Activated CD8-positive, alpha-beta memory T cell treated with anti-CD3 and anti-CD28 coated beads, Interleukin-2, amount 50 U/mL, for 4 hours (primary cell): Measurements from ENCODE around the gene SYNGR3.
A peak's percentile ranks its signal among the peaks of the same experiment; 100 is the strongest.

ENCODE experiments used
- DNase-seq: peaks from one replicate; pipeline ENCODE4 v3.0.0-alpha.2; 2020

SYNGR3 gene

DNA sequence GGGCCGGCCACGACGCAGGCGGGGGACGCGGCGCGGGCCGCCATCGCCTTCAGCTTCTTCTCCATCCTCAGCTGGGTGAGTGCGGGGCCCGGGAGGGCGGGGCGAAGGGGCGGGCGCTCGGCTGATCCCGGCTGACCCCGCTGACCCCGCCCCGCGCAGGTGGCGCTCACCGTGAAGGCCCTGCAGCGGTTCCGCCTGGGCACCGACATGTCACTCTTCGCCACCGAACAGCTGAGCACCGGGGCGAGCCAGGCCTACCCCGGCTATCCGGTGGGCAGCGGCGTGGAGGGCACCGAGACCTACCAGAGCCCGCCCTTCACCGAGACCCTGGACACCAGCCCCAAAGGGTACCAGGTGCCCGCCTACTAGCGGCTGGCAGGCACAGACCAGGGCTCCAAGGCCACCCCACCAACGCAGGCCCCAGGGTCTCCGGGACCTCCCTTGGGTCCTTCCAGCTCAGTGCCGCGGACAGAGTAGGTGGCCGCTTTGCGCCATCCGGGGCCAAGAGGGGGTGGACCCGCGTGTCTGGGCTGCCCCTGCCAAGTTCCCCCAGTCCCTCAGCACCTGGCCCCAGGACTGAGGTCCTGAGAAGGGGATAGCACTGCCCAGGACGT lies 3.0 kb downstream of the SYNGR3 start:
- peak; percentile 40 for DNase-seq

DNA sequence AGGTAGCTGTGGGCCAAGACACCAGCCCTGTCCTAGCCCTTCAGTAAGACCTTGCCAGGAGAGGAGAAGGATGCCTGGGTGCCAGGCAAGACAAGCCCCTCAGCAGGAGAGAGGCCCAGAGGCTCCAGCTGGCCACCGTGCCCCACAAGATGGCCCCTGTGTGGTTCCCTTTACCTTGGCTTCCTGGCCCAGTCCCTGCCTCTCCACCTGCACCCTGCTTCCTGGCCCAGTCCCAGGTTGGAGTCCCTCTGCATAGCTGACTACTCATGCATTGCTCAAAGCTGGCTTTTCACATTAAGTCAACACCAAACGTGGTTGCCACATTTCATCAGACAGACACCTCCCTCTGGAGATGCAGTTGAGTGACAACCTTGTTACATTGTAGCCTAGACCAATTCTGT lies 4.0 kb downstream of the SYNGR3 start:
- no peak for DNase-seq

DNA sequence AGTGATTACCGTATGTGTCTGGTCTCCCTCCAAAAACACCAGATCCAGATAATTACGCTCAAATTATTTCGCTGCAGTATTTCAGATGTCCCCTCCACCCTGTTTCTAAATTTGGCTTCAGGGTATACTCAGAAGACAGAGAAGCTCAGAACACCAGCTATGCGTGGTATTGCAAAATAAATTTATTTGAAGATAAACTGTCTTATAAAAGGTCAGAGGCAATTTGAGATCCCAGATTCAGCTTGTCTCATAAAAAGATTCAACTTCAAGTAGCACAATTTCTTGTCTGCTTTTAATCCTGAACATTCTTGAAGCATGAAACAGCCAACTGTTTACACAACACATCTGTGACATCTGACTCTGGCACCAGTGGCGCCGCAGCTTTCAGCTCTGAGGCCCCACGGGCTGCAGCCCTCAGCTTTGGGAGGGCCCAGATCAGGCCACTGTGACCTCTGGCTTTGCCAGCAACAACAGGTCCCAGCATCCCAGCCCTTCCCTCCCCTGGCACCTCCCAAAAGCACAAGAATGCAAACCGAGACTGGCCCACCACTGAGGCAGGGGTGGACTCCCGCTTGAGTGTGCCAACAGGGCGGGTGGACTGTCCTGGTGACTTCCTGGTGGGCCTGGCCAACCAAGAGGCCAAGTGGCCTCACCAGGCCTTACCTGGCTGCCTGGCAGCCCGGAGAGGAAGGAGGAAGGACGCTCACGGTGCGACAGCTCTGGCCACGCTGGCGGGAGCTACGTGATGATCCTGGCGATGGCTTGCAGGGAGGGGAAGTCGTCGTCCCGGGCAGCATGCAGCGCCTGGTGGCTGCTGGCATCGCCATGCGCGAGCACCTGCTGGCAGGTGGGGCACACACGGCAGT lies 8.0 kb downstream of the SYNGR3 start:
- no peak for DNase-seq

DNA sequence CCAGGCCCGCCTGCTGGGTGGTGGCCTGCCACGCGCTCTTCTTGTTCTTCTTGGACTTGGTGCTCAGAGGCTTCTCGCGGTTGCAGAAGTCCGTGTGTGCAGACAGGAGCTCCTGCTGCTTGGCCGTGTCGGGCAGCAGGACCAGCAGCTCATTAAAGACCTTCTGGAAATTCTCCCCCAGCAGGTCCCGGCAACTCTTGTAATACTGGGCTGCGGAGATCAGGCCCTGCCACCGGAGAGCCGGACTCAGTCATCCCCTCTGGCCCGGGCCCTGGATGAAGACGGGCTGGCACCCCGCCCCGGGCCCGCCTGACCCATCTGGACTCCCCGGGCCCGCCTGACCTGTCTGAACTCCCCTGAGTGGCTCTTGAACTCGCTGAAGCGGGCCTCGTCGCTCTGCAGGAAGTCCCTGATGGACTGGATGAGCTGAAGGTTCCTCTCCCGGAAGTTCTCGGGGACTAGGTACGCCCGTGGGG lies 8.6 kb downstream of the SYNGR3 start:
- no peak for DNase-seq

DNA sequence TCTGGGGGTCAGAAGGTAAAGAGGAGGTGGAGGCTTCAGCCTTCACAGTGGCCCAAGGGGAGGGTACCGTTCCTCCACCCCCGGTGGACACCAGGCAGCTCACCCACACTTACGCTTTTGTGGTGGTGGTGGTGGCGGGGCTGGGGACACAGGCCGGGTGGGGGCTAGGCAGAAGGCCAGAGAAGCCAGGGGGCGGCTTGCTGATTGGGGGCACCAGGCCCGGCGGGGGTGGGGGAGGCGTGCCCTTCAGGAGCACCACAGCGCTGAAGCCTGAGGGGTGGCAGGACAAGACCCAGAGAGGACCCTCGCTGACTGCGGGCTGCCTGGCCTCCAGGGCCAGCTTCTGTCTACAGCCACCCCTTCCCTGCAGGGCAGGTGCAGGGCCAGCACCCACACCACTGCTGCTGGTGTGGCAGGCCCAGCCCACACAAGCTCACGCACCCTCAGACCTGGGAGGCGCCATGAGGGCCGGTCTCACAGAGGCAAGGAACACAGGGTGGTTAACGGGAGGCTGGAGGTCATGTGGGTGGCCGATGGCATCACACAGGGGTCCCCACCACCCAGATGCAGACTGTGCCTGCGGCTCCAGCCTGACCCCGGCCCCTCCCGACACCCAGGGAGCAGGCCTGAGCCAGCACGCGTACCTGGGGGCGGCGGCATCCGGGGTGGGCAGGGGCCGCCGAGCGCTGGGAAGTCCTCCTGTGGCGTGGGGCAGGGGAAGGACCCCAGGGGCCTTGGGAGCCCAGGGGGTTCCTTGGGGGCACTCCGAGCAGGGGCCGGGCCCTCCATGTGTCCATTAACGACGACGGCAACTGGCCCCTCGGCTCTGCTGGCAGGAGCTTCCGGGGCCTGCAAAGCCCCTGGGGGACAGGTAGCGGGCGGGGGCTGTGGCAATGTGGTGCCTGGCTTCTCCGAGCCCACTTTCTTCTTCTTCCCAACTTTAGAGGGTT lies 9.4 kb downstream of the SYNGR3 start:
- no peak for DNase-seq

DNA sequence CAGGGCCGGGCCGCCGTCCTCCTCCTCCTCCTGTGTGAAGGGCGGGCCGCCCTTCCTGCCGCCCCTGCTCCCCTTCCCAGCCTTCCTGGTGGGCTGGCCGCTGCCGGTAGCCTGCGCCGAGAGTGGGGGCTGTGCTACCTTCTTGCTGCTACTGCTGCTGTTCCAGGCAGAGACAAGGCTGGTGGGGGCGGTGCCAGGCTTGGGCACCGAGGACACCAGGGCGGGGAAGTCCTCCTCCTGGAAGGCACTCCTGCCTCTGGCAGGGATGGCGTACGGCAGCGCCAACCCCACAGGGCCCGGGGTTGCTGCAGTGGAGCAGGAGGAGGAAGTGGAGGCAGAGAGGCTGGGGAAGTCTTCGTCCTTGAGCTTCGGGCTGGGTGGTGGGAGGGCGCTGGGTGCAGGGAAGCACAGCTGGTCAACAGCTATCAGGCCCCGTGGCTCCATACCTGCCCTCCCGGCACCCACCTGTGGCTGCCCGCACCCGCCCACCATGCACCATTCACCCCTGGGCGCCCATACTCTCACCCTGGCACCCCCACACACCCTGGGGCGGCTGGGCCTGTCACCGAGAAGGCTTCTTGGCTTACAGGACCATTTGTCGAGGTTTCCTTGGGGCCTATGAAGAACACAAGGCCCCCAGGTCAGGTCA lies 10.2 kb downstream of the SYNGR3 start:
- peak; percentile 13 for DNase-seq

DNA sequence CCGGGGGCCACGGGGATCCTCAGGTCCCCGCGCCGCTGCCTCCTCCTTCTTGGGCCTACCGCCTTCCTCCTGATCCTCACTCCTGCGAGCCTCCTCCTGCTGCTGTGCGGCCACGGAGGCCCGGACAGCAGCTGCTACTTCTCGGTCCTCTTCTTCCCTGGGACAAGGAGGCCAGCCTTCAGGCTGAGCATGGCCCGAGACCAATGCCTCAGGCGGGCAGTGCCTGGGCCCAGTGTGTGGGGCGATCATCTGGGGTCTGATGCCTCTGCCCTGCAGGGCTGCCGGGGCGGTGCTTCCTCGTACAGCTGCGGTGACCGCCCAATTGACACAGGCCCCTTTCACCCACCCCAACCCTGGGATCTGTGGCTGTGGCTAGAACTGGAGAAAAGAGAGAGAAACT lies 11.3 kb downstream of the SYNGR3 start:
- peak; percentile 13 for DNase-seq

DNA sequence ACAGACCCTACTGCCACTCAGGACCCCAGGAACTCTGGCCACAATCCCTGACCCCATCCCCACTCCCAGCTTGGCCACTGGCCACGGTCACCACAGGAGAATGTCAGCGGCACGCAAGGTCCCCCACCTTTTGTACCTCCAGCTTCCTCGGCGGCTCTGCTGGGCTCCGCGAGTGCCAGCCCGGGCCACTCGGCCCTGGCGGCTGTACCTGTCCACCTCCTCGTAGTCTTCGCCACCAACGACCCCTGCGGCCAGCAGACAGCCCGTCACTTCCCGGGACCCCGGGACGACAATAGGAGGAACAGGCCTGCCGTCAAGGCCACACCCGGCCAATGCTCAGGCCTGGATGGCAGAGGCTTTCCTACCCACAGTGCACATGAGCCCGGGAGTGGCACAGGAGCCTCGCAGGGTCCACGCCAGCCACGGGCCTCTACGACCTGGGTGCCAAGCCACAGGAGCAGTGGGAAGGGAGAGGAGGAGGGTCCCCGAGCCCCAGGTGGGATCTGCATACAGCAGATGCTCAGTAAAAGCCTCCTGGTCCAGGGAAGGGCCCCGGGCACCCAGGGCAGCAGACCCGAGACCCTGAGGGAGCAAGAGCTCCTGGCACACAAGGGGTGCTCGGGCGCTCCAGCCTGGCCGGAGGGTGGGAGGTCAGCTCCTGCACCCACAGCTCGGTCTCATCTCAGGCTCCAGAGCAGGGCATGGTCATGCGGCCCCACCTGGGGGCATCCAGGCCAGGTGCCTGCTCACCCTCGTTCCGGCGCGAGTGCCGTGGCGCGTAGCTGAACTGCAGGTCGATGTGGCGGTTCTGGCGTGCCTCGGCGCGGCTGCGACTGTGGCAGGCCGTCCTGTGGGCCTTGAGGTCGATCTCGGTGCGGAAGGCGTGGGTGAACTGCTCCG lies 11.9 kb downstream of the SYNGR3 start:
- peak; percentile 17 for DNase-seq

DNA sequence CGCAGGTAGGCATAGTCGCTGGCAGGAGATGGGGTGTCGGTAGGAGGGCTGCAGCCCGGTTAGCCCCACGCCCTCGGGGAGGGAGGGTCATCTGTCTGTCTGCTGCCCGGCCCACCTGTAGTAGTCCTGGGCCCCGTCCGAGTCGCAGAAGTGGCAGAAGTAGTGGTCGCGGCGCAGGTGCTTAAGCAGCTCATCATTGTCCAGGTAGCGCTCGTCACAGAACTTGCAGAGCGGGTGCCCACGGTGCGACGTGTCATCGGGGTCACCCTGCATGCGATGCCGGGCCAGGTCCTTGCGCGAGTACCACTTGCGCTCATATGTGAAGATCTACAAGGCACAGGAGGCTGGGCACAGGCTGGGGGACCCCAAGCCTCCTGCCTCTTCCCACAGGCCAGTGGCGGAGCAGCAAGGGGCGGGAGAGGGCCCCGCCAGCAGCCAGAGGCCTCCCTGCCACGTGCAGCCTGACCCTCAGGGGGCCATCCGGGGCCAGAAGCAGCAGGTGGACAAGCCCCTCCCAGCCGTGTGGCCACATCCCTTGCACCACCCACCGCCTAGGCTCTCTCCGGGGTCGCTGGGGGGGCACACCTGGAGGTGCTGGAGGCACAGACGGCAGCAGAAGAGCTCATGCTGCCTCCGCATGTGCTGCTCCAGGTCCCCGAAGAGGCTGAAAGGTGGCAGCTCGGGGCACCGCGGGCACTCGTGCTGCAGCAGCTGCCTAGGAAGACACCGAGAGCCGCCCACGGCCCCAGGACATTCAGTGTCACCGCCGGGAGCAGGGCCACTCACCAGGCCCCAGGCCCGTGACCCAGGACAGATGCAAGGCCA lies 12.8 kb downstream of the SYNGR3 start:
- no peak for DNase-seq

DNA sequence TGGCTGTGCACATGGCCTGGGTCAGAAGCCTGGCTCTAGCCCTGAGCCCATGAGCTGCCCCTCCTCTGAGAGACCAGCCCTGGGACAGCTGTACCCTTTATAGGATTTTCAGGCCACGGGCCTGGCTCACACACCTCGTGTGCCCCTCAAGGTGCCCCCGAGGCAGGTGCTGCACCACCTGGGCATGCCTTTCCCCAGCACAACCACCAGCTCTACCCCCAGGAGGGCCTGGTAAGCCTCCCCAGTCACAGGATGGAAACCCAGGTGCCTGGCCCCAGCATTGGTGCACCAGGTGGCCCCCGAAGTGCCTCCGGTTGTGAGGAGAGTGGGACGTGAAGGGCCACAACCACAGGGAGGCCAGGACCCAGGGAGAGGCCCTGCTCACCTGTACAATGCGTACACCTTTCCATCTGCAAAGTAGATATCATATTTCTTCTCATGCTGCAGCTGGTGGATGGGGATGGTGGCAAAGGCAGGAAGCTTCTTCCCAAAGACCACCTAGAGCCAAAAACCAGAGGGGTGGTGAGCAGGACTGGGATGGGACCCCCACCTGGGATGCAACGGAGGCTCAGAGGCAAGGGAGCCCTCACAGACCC lies 13.6 kb downstream of the SYNGR3 start:
- DNase-seq: no peak

DNA sequence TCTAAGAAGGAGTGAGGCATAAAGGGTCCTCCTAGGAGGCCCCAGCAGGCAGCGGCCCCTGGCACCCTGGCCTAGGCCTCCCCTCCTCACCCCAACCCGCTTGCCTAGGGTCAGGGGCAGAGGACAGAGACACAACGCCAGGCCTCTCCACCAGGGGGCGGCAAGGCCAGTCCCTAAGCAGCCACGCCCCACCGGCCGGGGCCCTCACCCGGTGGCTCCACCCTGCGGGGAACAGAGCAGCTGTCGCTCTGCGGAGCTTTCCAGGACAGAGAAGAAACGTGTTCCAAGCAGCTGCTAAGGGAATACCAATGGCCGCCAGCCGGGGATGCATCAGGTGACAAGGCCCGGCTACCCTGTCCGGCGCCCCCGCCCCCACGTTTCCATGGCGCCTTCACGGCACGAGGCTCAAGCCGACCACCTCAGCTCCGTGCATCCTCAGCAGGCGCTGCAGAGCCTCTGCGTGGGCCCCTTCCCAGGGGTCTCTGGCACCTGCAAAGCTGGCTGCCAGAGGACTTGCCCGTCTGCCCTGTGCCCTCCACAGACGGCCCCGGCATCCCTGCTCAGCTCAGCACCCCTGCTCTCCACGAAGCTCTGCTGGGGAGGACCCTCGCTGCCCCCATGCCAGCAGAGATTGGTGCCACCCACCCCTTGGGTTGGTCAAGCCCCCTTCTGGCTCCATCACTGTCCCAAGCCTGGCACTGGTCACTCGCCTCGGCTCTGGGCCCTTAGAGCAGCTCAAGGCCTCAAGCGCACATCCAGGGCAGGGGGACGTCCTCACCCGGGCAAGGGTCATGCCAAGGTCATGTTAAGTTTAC lies 14.3 kb downstream of the SYNGR3 start:
- peak; percentile 84 for DNase-seq

DNA sequence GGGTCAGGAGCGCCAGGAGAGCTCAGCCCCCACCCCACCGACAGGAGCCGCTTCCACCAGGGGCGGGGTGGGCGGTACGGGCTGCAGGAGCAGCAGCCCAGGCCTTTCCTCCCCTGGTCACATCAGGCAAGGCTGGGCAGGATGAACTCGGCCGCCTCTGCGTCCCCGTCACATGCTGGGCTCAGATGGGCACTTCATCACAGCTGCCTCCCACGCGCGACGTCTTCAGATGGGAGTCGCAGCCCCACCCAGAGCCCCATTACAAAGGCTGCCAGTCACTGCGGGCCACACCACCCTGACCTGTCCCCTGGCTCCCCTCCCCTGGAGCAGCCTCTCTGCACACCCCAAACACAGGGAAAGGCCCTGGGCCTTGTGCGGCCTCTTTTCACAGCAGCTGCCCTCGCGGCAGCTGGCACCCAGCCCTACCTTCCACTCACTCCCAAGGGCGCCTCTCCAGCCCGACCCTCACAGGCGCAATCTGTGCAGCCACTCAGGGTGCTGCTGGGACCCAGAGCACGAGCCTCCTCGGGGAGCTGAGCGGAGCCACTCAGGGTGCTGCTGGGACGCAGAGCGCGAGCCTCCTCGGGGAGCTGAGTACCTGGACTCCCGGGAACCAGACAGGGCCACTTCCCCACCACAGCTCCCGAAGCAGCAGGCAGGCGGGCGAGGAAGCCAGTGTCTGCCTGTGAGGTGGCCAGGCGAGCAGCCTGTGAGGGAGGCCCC lies 15.2 kb downstream of the SYNGR3 start:
- DNase-seq: no peak

DNA sequence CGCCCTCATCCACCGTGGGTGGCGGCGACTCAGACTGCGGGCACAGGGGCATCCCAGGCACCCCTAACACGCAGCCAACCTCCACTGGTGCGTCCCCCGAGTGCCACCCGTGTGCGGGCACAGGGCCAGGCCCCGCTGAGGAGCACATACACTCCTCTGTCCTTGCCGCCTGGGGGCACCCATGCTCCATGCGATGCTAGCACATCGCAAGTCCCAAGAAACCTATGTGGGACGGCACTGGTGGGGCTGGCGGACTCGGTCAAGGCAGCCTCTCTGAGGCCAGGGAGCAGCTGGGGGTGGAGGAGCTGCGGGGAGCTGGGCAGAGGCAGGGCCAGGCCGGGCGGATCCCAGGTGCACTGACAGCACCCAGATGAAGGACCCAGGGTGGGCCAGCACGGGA lies 15.9 kb downstream of the SYNGR3 start:
- no peak for DNase-seq

DNA sequence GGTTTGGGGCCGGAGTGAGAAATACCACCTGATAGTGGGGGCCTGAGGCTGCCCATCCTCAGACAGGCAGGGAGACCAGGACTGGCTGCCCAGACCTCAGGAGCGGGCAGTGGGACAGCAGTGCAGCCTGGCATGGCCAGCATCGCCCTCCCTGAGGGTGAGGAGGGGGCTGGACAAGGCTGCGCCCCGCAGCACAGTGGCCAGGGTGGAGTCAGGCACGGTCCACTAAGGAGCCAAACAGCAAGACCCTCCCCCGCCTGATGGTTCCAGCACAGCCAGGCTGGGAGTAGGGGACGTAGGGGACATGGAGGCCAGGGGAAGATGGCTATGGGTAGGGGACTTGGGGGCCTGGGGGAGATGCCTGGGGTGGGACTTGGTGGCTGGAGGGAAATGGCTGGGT lies 16.5 kb downstream of the SYNGR3 start:
- DNase-seq: no peak

DNA sequence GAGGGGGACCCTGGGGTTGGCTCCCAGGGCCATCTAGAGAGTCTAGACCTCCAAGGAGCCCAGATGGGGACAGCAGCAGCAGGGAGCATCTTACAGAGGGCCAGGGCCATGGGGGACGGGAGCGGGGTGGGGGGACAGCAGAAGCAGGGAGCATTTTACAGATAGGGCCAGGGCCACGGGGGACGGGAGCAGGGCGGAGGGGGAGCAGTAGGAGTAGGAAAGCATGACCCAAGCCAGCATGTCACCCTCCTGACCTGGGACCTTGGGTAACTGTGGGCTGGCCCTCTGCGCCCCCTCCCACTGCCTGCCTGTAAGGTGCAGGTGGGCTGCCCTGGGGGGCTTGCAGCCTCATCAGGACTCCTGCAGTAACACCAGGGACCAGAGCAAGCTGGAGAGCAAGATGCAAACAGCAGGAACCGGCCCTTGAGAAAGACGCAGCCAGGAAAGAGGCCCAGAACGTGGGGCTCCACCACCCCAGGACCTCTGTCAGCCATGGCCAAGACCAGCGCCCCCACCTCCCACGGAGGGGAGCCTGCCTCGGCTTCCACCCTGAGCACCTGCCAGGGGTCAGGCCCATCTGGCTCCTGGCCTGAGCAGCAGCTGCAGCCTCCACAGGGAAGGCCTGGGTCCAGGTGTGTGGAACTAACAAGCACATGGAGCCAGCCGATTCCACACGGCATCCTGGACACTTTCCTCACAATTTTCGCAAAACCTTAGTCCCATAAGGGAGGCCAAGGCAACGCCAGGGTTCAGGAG lies 17.5 kb downstream of the SYNGR3 start:
- DNase-seq: no peak

DNA sequence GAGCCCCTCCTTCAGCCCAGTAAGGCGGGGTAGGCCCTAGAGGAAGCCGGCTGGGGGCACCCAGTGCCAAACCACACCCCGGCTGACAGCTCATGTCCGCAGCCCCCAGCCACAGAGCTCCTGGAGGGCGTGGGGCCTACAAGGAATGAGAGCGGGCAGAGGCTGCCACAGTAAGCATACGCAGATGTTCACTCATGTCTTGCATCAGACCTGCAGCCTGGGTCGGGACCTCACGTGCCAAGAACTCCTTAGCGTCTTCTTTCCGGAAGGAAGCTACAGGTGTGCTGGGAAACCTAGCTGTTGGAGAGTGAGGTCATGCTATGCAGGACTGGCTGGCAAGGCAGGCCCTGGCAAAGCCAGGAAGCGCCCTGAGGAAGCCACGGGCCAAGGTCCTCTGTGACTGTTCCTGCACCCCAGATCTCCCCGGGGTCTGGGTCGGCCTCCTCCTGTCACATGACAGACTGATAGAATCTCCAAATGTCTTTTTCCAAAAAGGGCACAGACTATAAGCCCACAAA lies 18.3 kb downstream of the SYNGR3 start:
- DNase-seq: no peak

DNA sequence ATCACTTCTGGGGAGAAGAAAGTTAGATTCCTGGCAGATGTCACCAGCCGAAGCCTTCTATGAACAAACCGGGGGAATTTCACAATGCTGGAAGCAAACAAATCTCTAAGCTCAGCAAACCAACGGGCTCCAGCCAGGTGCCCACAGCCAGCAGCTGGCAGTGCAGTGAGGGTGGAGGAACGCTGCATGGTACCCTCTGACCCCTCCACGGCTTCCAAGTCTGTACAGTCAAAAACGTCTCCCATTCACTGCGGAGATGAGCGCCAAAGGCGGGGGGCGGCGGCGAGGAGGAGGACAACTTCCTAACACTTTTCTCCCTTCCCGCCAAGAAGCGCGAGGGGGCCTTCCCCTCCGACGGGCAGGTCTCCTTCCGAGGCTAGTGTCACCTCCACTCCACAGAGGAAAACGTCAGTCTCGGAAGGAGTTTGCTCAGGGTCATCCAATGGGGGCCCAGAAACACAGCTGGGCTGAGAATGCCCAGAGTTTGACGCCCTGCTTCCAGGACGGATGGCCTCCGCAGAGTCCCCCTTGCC lies 18.9 kb downstream of the SYNGR3 start:
- no peak for DNase-seq
